Kidney glomerular epithelial cell (primary cell): Measurements from ENCODE around the gene GABRP.
"Not testable (repeated sequence)": the region's sequence is repeated elsewhere in the genome, so short reads cannot be mapped to it uniquely, and the experiment has no call there.

Source experiments
- DNase-seq: peaks from one replicate; lab custom pipeline; 2025; lab: John Stamatoyannopoulos, UW

The GABRP gene

DNA sequence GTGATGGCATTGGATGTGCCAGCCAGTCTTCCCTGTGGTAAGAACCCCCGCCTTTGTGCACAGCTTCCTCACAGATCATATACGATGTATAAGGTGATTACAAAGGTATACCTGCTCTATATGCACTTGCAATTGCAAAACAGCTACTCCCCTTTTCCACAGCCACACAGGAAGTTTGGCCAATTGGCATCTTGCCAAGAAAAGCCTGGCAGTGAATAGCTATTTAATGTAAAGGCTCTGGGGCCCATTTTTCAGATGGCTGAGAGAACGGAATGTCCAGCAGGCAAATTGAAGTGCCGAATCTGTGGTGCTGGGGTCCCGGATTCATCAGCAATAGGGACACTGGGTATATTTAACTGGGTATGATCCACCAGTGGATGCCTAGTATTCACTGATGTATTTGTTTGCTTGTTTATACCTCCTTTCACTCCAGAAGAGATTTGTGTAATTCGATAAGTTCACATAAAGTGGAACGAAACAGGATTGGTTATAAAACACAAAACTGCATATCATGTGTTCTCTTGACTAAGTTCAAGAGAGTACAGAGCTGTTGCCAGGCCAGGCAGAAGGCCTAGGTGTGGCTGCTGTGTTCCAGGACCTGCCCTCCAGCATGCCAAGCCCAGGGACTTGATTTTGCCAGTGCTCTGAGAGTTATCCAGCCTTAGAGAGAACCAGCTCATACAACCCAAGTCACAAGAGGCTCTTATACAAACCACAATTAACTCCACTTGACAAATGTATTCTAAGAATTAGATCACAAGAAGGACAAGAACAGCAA, 27.7 kb upstream of the GABRP start:
- DNase-seq, result no peak

DNA sequence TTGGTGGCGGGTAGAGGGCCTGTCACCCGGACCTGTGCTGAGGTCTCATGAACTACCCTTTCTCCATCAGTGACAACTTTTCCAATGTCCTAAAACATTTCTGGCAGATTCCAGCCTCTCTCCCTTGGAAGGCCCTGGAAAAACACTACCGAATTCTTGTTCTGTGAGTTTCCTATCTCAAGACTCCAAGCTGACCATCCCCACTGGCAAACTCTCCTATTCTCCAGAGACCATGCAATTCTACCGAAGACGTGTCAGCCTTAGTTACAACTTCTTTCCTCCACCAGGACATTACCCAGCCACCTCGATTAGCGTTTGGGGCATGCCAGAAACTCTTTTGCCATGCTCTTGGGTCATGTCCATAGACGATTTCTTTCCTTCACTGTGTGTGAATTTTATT, 26.8 kb upstream of the GABRP start:
- DNase-seq, result no peak

DNA sequence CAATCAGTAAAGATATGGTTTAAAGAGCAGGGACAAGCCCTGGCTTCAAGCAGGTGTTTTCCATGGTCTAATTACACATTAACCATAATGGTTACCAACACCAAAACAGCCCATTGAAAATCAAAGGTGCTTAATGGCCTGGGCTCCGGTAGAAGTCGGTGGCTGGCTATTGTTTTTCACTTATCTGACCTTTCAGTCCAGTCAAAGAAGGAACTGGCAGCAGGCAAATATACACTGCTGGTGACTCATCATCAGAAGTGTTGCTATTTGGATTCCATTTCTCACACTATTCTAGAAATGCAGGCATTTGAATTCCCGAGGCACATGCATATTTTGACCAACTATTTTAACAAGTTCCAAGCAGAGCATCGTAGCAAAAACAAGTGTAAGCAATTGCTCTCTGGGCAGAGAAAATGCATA, 26.3 kb upstream of the GABRP start:
- peak; percentile 38 for DNase-seq

DNA sequence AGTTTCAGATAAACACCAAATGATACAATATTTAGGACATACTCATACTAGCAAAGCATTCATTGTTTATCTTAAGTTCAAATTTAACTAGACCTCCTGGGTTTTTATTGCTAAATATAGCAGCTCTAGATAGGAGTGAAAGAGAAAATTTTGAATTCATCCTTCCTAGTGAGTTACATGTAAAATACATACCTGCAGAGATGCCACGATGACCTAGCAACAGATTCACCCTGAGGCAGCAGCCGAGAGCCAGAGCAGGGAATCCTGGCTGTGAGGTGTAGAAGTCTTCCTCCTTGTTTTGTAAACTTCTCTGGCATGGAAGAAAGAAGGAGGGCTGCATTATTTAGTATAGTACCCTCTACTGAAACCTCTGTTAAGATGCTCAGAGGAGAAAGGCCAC, 25.9 kb upstream of the GABRP start:
- DNase-seq, result no peak

GRCh38 chr5:170758481-170758880, 25.0 kb upstream of the GABRP start:
- no peak for DNase-seq

GRCh38 chr5:170760113-170760512, 23.4 kb upstream of the GABRP start:
- DNase-seq, result no peak

DNA sequence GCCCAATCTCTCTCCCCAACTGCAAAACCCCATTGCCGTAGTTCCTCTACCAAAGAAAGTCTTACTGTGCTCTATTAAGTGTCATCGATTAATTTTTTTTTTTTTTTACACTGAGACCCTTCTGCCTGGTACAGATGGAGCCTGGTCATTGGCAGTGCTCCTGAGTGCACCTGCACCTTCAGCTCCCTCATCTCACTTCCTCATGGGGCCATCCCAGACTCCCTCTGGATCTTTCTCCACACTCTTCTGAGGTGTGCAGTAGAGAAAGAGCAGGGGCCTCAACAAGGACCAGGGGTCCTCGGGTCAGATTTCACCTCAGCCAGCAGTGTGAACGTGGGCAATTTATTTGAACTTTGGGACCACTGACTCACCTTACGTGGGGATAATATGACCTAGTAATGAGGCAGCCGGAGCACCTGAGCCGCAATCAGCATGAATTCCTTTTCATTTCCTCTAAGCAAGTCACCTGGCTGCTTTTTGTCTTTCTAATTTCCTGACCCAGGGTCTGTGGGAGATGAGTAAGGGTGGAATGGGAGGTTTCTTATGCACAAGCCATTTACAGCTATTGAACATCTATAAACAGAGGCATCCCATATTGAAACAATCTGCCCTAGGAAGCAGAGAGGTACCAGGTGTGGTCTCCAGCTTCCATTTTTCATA, 22.3 kb upstream of the GABRP start:
- no peak for DNase-seq

GRCh38 chr5:170761708-170762066, 21.8 kb upstream of the GABRP start:
- DNase-seq, result no peak

DNA sequence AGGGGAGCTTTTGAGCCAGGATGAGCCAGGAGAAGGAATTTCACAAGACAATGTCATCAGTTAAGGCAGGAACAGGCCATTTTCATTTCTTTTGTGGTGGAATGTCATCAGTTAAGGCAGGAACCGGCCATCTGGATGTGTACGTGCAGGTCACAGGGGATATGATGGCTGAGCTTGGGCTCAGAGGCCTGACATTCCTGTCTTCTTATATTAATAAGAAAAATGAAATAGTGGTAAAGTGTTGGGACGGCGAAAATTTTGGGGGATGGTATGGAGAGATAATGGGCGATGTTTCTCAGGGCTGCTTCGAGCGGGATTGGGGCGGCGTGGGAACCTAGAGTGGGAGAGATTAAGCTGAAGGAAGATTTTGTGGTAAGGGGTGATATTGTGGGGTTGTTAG, 21.2 kb upstream of the GABRP start:
- not testable (repeated sequence) for DNase-seq

DNA sequence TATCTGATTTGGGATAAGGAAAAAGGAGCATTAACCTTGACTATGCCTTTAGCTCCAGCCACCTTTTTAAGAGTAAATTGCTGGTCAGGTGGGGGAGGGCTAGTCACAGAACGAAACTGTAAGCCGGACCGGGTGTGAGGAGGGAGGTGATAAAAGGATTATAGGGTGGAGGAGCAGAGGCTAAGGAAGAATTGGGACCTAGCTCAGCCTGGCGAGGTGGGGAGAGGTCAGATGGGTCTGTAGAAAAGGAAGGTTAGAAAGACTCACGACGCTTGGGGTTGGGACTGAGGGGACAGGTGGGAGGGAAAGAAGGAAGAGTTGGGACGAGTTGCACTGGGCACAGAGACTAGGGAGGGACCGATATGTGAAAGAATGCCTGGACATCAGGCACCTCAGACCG, 17.7 kb upstream of the GABRP start:
- not testable (repeated sequence) for DNase-seq

- no peak for DNase-seq
Measured at GRCh38 chr5:170769246-170769645, 14.3 kb upstream of the GABRP start.

DNA sequence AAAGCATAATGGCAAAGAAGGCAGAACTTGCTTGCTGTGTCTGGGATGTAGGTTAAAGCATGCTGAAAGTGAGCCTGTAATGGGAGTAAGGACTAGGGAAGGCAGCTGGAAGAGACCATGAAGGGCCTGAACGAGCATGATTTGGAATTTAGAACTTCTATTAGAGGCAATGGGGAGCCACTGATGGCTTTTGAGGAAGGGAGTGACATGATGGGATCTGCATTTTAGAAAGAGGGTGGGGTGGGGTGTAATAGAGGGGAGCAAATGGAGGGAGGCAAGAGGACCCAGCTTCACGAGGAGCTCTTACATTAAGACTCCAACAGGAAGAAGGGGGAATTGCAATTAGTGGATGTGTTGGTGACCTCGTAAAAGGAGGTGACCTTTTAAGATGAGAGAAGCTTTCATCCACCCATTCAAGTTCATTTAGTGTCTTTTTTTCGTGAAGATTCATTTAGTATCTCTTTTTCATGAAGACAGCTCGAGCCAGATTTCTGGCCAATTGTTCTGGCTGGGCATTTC, 13.6 kb upstream of the GABRP start:
- no peak for DNase-seq

DNA sequence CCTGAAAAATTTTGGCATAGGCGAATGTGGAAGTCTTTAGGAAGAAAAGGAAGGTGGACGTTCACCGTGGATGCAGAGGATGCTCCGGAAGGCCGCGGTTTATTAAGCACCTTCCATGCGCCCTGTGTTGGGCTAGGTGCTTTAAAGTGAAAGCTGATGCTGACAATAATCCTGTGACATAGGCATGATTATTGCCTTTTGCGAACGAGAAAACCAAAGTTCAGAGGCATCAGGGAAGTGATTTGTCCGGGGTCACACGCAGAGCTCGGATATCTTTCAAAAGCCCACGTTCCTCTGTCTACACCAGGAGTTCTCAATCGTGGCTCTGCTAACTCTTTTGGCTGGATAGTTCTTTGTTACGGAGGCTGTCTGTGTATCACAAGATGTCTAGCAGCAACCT, 12.0 kb upstream of the GABRP start:
- no peak for DNase-seq

GRCh38 chr5:170773024-170773985, 10.2 kb upstream of the GABRP start:
- DNase-seq, result no peak

GRCh38 chr5:170774831-170775230, 8.7 kb upstream of the GABRP start:
- DNase-seq, result no peak

GRCh38 chr5:170781946-170782345, 1.6 kb upstream of the GABRP start:
- DNase-seq, result no peak

- no peak for DNase-seq
Measured at GRCh38 chr5:170782438-170782837, 1.1 kb upstream of the GABRP start.

- no peak for DNase-seq
Measured at GRCh38 chr5:170785416-170785815, 1.9 kb downstream of the GABRP start.

DNA sequence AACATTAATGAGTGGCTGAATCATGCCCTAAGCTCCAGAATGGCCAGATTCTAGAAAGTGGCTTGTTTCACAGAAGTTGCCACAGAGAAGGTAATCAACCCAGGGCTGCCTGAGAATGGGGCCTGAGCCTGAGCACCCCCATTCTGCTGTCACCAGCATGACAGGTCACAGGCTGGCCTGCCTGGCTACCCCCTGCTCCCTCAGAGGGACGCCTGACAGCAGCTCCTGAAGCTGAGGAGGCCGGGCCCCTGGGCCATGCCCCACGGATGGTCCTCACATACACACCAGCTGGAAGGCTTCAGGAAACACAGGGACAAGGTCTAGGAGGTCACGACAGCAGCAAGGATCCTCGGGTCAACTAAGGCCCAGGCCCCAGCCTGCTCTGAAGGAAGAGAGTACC, 3.7 kb downstream of the GABRP start:
- DNase-seq, result no peak

DNA sequence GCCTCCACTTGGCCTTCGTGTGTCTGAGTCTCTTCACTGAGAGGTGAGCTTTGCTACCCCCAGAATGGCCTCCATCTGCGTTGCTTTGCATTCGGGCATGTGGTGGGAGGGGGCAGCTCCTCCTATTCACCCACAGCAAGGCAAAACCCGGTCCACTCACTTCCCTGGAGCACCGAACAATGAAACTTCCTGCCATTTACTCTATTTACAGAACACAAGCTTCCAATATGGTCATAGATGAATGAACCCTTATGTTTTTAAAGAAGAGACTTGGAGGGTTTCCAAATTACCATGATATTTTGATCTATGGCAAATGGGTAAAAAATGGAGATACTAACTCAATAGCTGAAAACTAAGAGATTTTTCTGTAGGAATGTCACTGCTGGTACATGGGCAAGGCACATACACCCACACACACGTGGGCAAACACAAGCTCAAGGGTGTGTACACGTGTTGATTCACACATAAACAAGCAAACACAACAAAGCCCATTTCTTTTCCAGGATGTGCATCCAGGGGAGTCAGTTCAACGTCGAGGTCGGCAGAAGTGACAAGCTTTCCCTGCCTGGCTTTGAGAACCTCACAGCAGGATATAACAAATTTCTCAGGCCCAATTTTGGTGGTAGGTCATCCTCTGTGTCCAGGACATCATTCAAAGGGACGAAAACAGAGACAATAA, 5.2 kb downstream of the GABRP start:
- no peak for DNase-seq

GRCh38 chr5:170791325-170791954, 7.9 kb downstream of the GABRP start:
- DNase-seq, result peak; percentile 49
